ENCODE measurements around the gene SMOC2. TPM values are rescaled to one million over a fixed set of nuclear protein-coding genes. Genes with fewer than 3 reads are reported as not detected.

SMOC2 gene
- total RNA-seq, 4 donors from 2014 or later = 9.0 to 25.7 (median 15.2) TPM

DNA sequence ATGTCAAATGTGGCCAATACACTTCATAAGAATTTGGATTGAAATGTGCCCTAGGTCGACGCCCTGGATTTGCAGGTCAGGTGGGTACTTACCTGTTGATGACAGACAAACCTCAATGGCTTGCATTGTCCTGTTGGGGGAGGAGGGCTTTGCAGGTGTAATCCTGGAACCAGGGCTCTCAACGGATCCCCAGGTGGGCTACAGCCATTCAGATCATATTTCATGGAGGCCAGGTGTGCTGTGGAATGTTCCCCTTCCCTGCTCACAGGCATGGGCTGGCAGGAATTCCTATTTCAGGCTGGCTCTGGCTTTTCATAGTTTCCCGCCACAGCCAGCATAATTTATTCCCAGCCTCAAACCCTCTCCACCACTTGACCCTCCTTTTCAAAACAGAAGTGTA lies 254.7 kb downstream of the SMOC2 start:
- intact Hi-C loops (cut with DNase I) = no loop called here
- DNase-seq = no peak
- Histone ChIP-seq H3K4me3 (replicated peaks in 1 of 3) (no peak overlapping the region), H3K27me3 (no peaks in the 10 kb centered on the region), H3K9me3 (no peaks in the 10 kb centered on the region), H3K27ac (no peak overlapping the region), H3K36me3 (no peaks in the 10 kb centered on the region), H3K4me1 (no peaks in the 10 kb centered on the region)
- 69 to 83% methylated on average over 4 of the region's 4 CpGs for WGBS, 2 donors
- TF ChIP-seq, protein P1, sequence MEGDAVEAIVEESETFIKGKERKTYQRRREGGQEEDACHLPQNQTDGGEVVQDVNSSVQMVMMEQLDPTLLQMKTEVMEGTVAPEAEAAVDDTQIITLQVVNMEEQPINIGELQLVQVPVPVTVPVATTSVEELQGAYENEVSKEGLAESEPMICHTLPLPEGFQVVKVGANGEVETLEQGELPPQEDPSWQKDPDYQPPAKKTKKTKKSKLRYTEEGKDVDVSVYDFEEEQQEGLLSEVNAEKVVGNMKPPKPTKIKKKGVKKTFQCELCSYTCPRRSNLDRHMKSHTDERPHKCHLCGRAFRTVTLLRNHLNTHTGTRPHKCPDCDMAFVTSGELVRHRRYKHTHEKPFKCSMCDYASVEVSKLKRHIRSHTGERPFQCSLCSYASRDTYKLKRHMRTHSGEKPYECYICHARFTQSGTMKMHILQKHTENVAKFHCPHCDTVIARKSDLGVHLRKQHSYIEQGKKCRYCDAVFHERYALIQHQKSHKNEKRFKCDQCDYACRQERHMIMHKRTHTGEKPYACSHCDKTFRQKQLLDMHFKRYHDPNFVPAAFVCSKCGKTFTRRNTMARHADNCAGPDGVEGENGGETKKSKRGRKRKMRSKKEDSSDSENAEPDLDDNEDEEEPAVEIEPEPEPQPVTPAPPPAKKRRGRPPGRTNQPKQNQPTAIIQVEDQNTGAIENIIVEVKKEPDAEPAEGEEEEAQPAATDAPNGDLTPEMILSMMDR (IDR thresholded peaks at IDR 0.05) = no peak
- no peak for TF ChIP-seq POLR2A (IDR thresholded peaks at IDR 0.05)

DNA sequence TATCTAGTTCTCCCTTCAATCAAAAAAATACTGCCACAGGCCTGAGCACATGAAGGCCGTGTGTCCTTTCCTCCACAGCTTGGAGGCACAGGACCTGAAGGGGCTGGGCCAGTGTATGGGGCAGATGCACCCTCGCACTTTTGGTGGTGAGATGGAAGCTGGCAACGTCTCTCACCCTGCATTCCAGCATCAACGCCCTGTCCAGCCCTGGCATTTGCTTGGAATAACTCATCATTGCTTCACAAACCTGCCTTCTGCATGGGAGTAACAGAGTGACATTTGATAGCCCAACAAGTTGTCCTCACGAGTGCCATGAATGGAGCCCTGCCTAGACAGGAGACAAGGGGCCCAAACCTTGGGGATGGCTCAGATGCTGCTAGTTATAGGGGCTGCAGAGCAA lies 257.9 kb downstream of the SMOC2 start:
- Histone ChIP-seq H3K27ac (no peak overlapping the region), H3K4me3 (replicated peaks in 1 of 3) (no peak overlapping the region), H3K4me1 (no peaks in the 10 kb centered on the region), H3K36me3 (no peaks in the 10 kb centered on the region), H3K9me3 (no peaks in the 10 kb centered on the region), H3K27me3 (no peaks in the 10 kb centered on the region)
- no peak for TF ChIP-seq POLR2A (IDR thresholded peaks at IDR 0.05)
- TF ChIP-seq, protein P1 (IDR thresholded peaks at IDR 0.05) = no peak
- WGBS, 2 donors = 80 to 85% methylated on average over 5 of the region's 5 CpGs
- intact Hi-C loops (cut with DNase I) = no loop called here
- no peak for DNase-seq

DNA sequence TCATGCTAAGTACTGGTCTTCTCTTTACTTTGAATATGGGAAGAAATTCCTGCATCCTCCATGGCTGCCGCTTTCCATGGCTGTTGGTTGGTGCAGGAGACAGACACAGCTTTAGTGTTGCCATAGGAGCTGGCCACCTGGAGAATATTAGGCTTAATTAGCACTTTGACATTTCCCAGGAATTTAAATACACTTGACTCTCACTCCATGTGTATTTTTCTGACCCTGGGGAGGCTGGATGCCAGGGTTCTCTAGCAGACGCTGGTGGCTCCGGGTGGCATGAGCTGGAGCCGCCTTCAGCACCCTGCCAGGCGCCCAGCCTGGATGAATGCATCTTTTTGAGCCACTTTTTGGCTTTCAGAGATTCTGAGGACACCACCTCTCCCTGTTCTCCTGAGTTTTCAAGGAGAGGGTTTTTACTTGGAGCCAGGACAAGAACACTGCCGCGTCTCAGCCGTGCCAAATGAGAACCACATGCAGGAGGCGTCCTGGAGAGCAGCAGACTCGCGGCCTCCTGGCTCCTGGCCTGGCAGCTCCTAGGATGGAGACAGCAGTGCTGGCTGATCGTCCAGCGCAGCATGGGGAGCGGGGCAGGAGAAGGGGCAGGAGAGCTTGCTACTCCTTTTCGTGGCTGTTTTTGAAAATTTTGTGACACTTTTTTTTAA lies 258.8 kb downstream of the SMOC2 start:
- intact Hi-C loops (cut with DNase I) = no loop called here
- 45 to 57% methylated on average over 15 of the region's 15 CpGs for WGBS, 2 donors
- Histone ChIP-seq H3K36me3 (no peaks in the 10 kb centered on the region), H3K4me1 (no peaks in the 10 kb centered on the region), H3K27ac (no peak overlapping the region), H3K9me3 (no peaks in the 10 kb centered on the region), H3K4me3 (replicated peaks in 1 of 3) (no peak overlapping the region), H3K27me3 (no peaks in the 10 kb centered on the region)
- TF ChIP-seq, protein P1 (IDR thresholded peaks at IDR 0.05) = no peak
- TF ChIP-seq POLR2A (IDR thresholded peaks at IDR 0.05) = no peak
- peak; percentile 44 to 66 for DNase-seq

DNA sequence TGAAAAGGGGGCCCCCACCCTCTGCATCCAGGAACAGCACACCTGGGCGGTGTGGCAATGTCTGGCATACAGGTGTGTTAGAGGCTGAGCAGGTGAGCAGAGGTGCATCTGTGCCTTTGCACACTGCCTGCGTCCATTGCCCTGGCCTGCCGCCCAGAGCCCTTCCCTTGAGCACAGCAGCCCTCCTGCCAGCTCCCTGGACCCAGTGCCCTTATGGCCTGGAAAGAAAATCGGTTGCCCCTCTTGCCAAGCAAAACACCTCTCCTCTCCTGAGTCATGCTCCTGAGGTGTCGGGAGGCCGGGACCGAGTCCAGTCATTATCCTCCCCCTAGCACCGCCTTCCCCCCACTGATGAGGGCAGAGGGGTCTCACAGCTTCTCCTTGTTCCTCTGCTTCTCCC lies 259.9 kb downstream of the SMOC2 start:
- Histone ChIP-seq H3K27ac (no peak overlapping the region), H3K27me3 (no peaks in the 10 kb centered on the region), H3K4me3 (replicated peaks in 1 of 3) (no peak overlapping the region), H3K36me3 (no peaks in the 10 kb centered on the region), H3K4me1 (no peaks in the 10 kb centered on the region), H3K9me3 (no peaks in the 10 kb centered on the region)
- no peak for DNase-seq
- TF ChIP-seq, protein P1 (IDR thresholded peaks at IDR 0.05) = no peak
- TF ChIP-seq POLR2A (IDR thresholded peaks at IDR 0.05) = no peak
- intact Hi-C loops (cut with DNase I) = no loop called here
- 76 to 83% methylated on average over 6 to 8 of the region's 8 CpGs for WGBS, 2 donors

GRCh38 chr6:168703990-168704389 lies 263.0 kb downstream of the SMOC2 start:
- H3K27ac ChIP-seq = no peak overlapping the region
- no peaks in the 10 kb centered on the region for H3K9me3 ChIP-seq
- peak in 1 of 2 donors; percentile 60 for DNase-seq
- no peaks in the 10 kb centered on the region for H3K27me3 ChIP-seq
- H3K36me3 ChIP-seq = no peaks in the 10 kb centered on the region
- 53 to 72% methylated on average over 12 of the region's 16 CpGs for WGBS, 2 donors
- H3K4me3 ChIP-seq (replicated peaks in 1 of 3) = no peak overlapping the region
- intact Hi-C loops (cut with DNase I) = no loop called here
- no peaks in the 10 kb centered on the region for H3K4me1 ChIP-seq
- TF ChIP-seq, protein P1 (IDR thresholded peaks at IDR 0.05) = no peak
- no peak for TF ChIP-seq POLR2A (IDR thresholded peaks at IDR 0.05)

Measured in thyroid gland (tissue), 4 donors.